ENCODE data around the gene MAMDC4. TPM values are rescaled to one million over a fixed set of nuclear protein-coding genes. Genes with fewer than 3 reads are reported as not detected.

The MAMDC4 gene
- total and polyA plus RNA-seq, 2 of the 8 experiments (the other 6 are each of a cell fraction or from before 2014, with no cell fraction given) = 3.1 to 4.5 TPM

DNA sequence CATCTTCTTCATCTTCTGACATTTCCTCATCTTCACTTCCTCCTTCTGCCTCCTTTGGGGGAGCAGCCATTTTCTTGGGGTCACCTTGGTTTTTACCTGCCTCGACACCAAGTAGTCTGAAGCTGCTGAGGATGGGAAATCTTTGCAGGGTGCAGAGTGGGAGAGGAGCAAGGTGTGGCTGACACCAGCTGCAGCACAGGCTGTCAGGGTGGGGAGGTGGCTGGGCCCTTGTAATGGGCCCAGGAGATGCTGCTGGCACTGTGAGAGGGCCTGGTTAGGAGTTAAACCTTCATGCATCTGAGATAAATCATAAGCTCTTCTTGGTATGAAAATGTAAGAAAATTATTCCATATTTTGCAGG is 36.7 kb upstream of the MAMDC4 start:
- H3K79me2 ChIP-seq (ENCODE audit: control insufficient read depth in 1 of 2, insufficient read depth in 2 of 2, low read length in 2 of 2) = peaks cover 6 to 37% of the 10 kb centered on the region in 2 experiments
- FAIRE-seq = no peak
- POLR2A ChIA-PET (ENCODE audit: partially characterized antibody) = interaction anchor here (0.6 to 10.8 kb wide), 5 partner anchors 8 to 54 kb away, joined by 3 to 96 read pairs (median 3); partner anchors contain the start of gene RABL6
- TF ChIP-seq KDM4A (IDR thresholded peaks at IDR 0.05; ENCODE audit: low read depth, low read length, severe bottlenecking) (no peak), YY1 (IDR thresholded peaks at IDR 0.05; ENCODE audit: low read depth, low read length) (no peak), TBP (IDR thresholded peaks at IDR 0.05; ENCODE audit: low read depth, low read length) (no peak), TAF1 (IDR thresholded peaks at IDR 0.05; ENCODE audit: low read depth, low read length) (no peak), SUZ12 (IDR thresholded peaks at IDR 0.05; ENCODE audit: low read length) (no peak), JUND (IDR thresholded peaks at IDR 0.05; ENCODE audit: low read length) (no peak), CTBP2 (IDR thresholded peaks at IDR 0.05; ENCODE audit: borderline replicate concordance, insufficient read depth, insufficient read length, low read length) (no peak), SIN3A (conservative IDR thresholded peaks at IDR 0.05 in 1 of 2, IDR thresholded peaks at IDR 0.05 in 1 of 2; ENCODE audit: low read depth in 1 of 2, low read length in 2 of 2) (no peak), HDAC2 (IDR thresholded peaks at IDR 0.05; ENCODE audit: borderline replicate concordance in 1 of 2, low read depth in 2 of 2, low read length in 2 of 2) (no peak), SP4 (IDR thresholded peaks at IDR 0.05; ENCODE audit: low read length) (no peak), SP1 (IDR thresholded peaks at IDR 0.05; ENCODE audit: low read depth, low read length) (no peak)
- TF ChIP-seq, protein P1, sequence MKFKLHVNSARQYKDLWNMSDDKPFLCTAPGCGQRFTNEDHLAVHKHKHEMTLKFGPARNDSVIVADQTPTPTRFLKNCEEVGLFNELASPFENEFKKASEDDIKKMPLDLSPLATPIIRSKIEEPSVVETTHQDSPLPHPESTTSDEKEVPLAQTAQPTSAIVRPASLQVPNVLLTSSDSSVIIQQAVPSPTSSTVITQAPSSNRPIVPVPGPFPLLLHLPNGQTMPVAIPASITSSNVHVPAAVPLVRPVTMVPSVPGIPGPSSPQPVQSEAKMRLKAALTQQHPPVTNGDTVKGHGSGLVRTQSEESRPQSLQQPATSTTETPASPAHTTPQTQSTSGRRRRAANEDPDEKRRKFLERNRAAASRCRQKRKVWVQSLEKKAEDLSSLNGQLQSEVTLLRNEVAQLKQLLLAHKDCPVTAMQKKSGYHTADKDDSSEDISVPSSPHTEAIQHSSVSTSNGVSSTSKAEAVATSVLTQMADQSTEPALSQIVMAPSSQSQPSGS (IDR thresholded peaks at IDR 0.05; ENCODE audit: low read length) = no peak

More for the DNA sequence above, 36.7 kb upstream of the MAMDC4 start:
- no peak overlapping the region for H3K14ac ChIP-seq (ENCODE audit: insufficient read length)
- DNase-seq (ENCODE audit: low read depth in 1 of 2, low spot score in 2 of 2) = no peak
- H2AK5ac ChIP-seq (ENCODE audit: low read depth, low read length) = no peak overlapping the region
- 6% methylated on average over 1 of the region's 1 CpG; no CpG with 5 or more reads in 1 of the 2 experiments for WGBS, 2 experiments (ENCODE audit: extremely low coverage in 1 of 2, insufficient coverage in 1 of 2, insufficient read length in 1 of 2, insufficient replicate concordance in 2 of 2, low coverage in 1 of 2, low lambda C conversion rate in 2 of 2, missing lambda C conversion rate in 1 of 2)
- no peaks in the 10 kb centered on the region for H3K4me1 ChIP-seq (replicated peaks in 1 of 4; ENCODE audit: control insufficient read depth in 3 of 4, insufficient read depth in 4 of 4, low read length in 3 of 4)
- H3K9ac ChIP-seq (replicated peaks in 1 of 4; ENCODE audit: extremely low read depth in 1 of 4, low read depth in 3 of 4, low read length in 3 of 4) = no peak overlapping the region
- H2BK5ac ChIP-seq (ENCODE audit: low read depth, low read length) = no peak overlapping the region
- H2BK20ac ChIP-seq (ENCODE audit: low read length) = no peak overlapping the region
- H3K23ac ChIP-seq (ENCODE audit: insufficient read length) = no peak overlapping the region
- H3K23me2 ChIP-seq (ENCODE audit: low read depth, low read length) = no peaks in the 10 kb centered on the region
- H2BK120ac ChIP-seq (replicated peaks; ENCODE audit: low read depth, low read length) = no peak overlapping the region
- no peak overlapping the region for H3K4me2 ChIP-seq (ENCODE audit: insufficient read depth in 1 of 2, low read depth in 2 of 2, low read length in 2 of 2)
- no peak overlapping the region for H2AFZ ChIP-seq (ENCODE audit: low read length)
- no peak overlapping the region for H2BK12ac ChIP-seq (ENCODE audit: low read depth, low read length)
- no peak overlapping the region for H4K8ac ChIP-seq (ENCODE audit: extremely low read depth, insufficient read depth, low read length)
- H4K91ac ChIP-seq (replicated peaks; ENCODE audit: insufficient read length, low read length) = no peak overlapping the region
- no peak overlapping the region for H3K4ac ChIP-seq (replicated peaks; ENCODE audit: insufficient read length, low read depth, low read length)
- no peak overlapping the region for H3K27ac ChIP-seq (ENCODE audit: low read depth, low read length)
- H3K4me3 ChIP-seq (ENCODE audit: extremely low read depth in 1 of 4, insufficient read depth in 2 of 4, low read depth in 3 of 4, low read length in 4 of 4) = no peak overlapping the region
- H3K36me3 ChIP-seq (ENCODE audit: control insufficient read depth in 2 of 4, insufficient read depth in 4 of 4, low read length in 3 of 4) = peaks cover 5 to 22% (median 11%) of the 10 kb centered on the region in 4 experiments
- H3K9me3 ChIP-seq (ENCODE audit: insufficient read depth in 2 of 2, low read depth in 1 of 2, low read length in 1 of 2) = no peaks in the 10 kb centered on the region
- H2BK15ac ChIP-seq (ENCODE audit: low read length) = no peak overlapping the region
- no peak overlapping the region for H3K56ac ChIP-seq (replicated peaks; ENCODE audit: insufficient read length, low read depth, low read length)
- H4K5ac ChIP-seq (ENCODE audit: insufficient read length, low read depth, low read length) = no peak overlapping the region
- CTCF ChIA-PET (ENCODE audit: partially characterized antibody) = interaction anchor here (0.9 to 17.4 kb wide), 7 partner anchors 9 to 35 kb away, joined by 3 to 131 read pairs (median 4); partner anchors contain the start of gene AJM1
- H4K20me1 ChIP-seq (replicated peaks in 1 of 2; ENCODE audit: control insufficient read depth in 1 of 2, insufficient read depth in 2 of 2, low read length in 2 of 2) = peaks cover 7 to 22% of the 10 kb centered on the region in 2 experiments
- H3K27me3 ChIP-seq (replicated peaks in 1 of 4; ENCODE audit: control insufficient read depth in 3 of 4, extremely low read depth in 1 of 4, insufficient read depth in 3 of 4, low read length in 3 of 4) = no peaks in the 10 kb centered on the region
- H3K79me1 ChIP-seq (ENCODE audit: low read depth, low read length) = peaks cover 14% of the 10 kb centered on the region
- no peak overlapping the region for H3K18ac ChIP-seq (ENCODE audit: extremely low read depth, low read length)

Data from H1 (cell line).